Mesenchymal stem cell (in vitro differentiated cells and primary cell): ENCODE results near the gene LMBR1.

Source experiments
- DNase-seq: peaks from one replicate; pipeline ENCODE4 v3.0.0-alpha.2; 2013
- H2AFZ ChIP-seq: one replicate; pipeline ENCODE4 v1.6.1; 2013; ENCODE audit warnings: low read depth, mild to moderate bottlenecking, control low read depth, inconsistent platforms, low read length, moderate library complexity
- H2AK5ac ChIP-seq: 2 replicates; pipeline ENCODE4 v1.6.1; 2013; ENCODE audit warnings: low read length, moderate library complexity, mild to moderate bottlenecking, inconsistent platforms; ENCODE audit not compliant: severe bottlenecking
- H2BK120ac ChIP-seq: one replicate; pipeline ENCODE4 v1.6.1; 2013; ENCODE audit warnings: low read depth, mild to moderate bottlenecking, inconsistent platforms, low read length, moderate library complexity
- H2BK12ac ChIP-seq, 2 experiments: one replicate each; pipeline ENCODE4 v1.6.1; 2013; ENCODE audit warnings: inconsistent platforms in 2 of 2, low read length in 2 of 2, mild to moderate bottlenecking in 2 of 2, moderate library complexity in 2 of 2, control low read depth in 1 of 2
- H2BK15ac ChIP-seq: one replicate; pipeline ENCODE4 v1.6.1; 2013; ENCODE audit warnings: mild to moderate bottlenecking, low read depth, inconsistent platforms; ENCODE audit not compliant: poor library complexity, severe bottlenecking
- H2BK5ac ChIP-seq: 2 replicates; pipeline ENCODE4 v1.6.1; 2013; ENCODE audit warnings: low read depth, mild to moderate bottlenecking, low read length, control low read depth, inconsistent platforms; ENCODE audit not compliant: poor library complexity, severe bottlenecking
- H3K14ac ChIP-seq, 2 experiments: one replicate each; pipeline ENCODE4 v1.6.1; 2013; ENCODE audit warnings: inconsistent platforms in 2 of 2, low read length in 2 of 2, control low read depth in 1 of 2, mild to moderate bottlenecking in 1 of 2, moderate library complexity in 1 of 2
- H3K18ac ChIP-seq, 2 experiments: one replicate each; pipeline ENCODE4 v1.6.1; 2013; ENCODE audit warnings: inconsistent platforms in 2 of 2, low read length in 2 of 2, control low read depth in 1 of 2, low read depth in 1 of 2, mild to moderate bottlenecking in 1 of 2
- H3K23ac ChIP-seq, 2 experiments: one replicate each; pipeline ENCODE4 v1.6.1; 2013; ENCODE audit warnings: inconsistent platforms in 2 of 2, low read length in 2 of 2, mild to moderate bottlenecking in 2 of 2, moderate library complexity in 2 of 2, control low read depth in 1 of 2
- H3K27ac ChIP-seq: 2 replicates; pipeline ENCODE4 v1.5.1; 2013; ENCODE audit warnings: mild to moderate bottlenecking, moderate library complexity, low read length, control low read depth, inconsistent platforms; ENCODE audit not compliant: poor library complexity, severe bottlenecking
- H3K27me3 ChIP-seq, 2 experiments: 2 replicates each; pipeline versions ENCODE4 v1.6.1 to v1.7.0; 2013; ENCODE audit warnings: low read length in 2 of 2, mild to moderate bottlenecking in 2 of 2, moderate library complexity in 2 of 2, control low read depth in 1 of 2, inconsistent platforms in 1 of 2; ENCODE audit not compliant: control insufficient read depth in 1 of 2, insufficient read depth in 1 of 2
- H3K36me3 ChIP-seq, 2 experiments: 2 replicates each; pipeline versions ENCODE4 v1.6.1 to v1.7.0; 2013; ENCODE audit warnings: low read length in 2 of 2, control low read depth in 1 of 2, inconsistent platforms in 1 of 2, low read depth in 1 of 2, mild to moderate bottlenecking in 1 of 2; ENCODE audit not compliant: insufficient read depth in 2 of 2, control insufficient read depth in 1 of 2
- H3K4ac ChIP-seq, 2 experiments: one replicate each; pipeline ENCODE4 v1.6.1; 2013; ENCODE audit warnings: inconsistent platforms in 2 of 2, low read length in 2 of 2, mild to moderate bottlenecking in 2 of 2, moderate library complexity in 2 of 2, control low read depth in 1 of 2, low read depth in 1 of 2
- H3K4me1 ChIP-seq: 2 replicates; pipeline ENCODE4 v1.6.1; 2013; ENCODE audit warnings: low read depth, low read length, control low read depth; ENCODE audit not compliant: control insufficient read depth, insufficient read depth
- H3K4me2 ChIP-seq: 2 replicates; pipeline ENCODE4 v1.6.1; 2013; ENCODE audit warnings: low read length, mild to moderate bottlenecking, inconsistent platforms; ENCODE audit not compliant: poor library complexity, severe bottlenecking
- H3K4me3 ChIP-seq, 2 experiments: 2 replicates each; pipeline versions ENCODE4 v1.5.1 to v1.7.0; 2013; ENCODE audit warnings: low read length in 2 of 2, mild to moderate bottlenecking in 2 of 2, control low read depth in 1 of 2, low read depth in 1 of 2; ENCODE audit not compliant: insufficient read depth in 1 of 2
- H3K79me1 ChIP-seq: replicated peaks from 2 replicates; pipeline ENCODE4 v1.6.1; 2013; ENCODE audit warnings: mild to moderate bottlenecking, control low read depth, low read length, inconsistent platforms; ENCODE audit not compliant: poor library complexity, severe bottlenecking
- H3K9ac ChIP-seq: 2 replicates; pipeline ENCODE4 v1.7.0; 2013; ENCODE audit warnings: mild to moderate bottlenecking, low read length, moderate library complexity
- H3K9me3 ChIP-seq: 2 replicates; pipeline ENCODE4 v1.7.0; 2013; ENCODE audit warnings: mild to moderate bottlenecking, low read length; ENCODE audit not compliant: control insufficient read depth
- H4K8ac ChIP-seq: one replicate; pipeline ENCODE4 v1.6.1; 2013; ENCODE audit warnings: inconsistent platforms, mild to moderate bottlenecking, low read length, moderate library complexity
- H4K91ac ChIP-seq: one replicate; pipeline ENCODE4 v1.6.1; 2013; ENCODE audit warnings: mild to moderate bottlenecking, low read length, inconsistent platforms
- WGBS: methylation state at CpG from one replicate; pipeline ENCODE4 v1.1.7; 2013; ENCODE audit warnings: mixed read lengths; 5-methylcytosine and 5-hydroxymethylcytosine counted together

Gene LMBR1

DNA sequence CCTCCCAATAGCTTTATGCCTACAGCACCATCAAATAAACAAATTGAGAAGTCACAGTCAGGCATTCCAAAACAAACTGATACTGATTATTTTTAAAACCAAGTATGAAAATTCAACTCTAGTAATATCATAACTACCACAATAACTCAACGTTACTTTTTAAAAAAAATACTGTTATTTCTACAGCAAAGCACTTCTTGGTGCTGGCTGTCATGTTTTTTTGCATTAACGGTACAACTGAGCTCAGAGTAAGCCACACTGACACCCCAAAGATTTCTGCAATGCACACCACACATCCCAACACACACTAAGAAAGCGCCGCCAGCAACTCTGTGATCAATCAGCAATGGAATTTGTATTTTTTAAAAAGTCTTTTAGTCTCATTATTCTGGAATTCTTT, 138.8 kb downstream of the LMBR1 start:
- H2BK15ac ChIP-seq: no peak overlapping the region
- H2AFZ ChIP-seq: no peak overlapping the region
- H2AK5ac ChIP-seq: no peak overlapping the region
- H3K9ac ChIP-seq: no peak overlapping the region
- H3K4me1 ChIP-seq: peaks cover 8% of the 10 kb centered on the region
- H2BK120ac ChIP-seq: no peak overlapping the region
- no peak overlapping the region for H3K4me3 ChIP-seq
- no peak overlapping the region for H2BK12ac ChIP-seq
- H3K23ac ChIP-seq: no peak overlapping the region
- H3K9me3 ChIP-seq: no peaks in the 10 kb centered on the region
- H3K4me2 ChIP-seq: no peak overlapping the region
- no peaks in the 10 kb centered on the region for H3K27me3 ChIP-seq
- peaks cover 2 to 9% of the 10 kb centered on the region in 2 experiments for H3K36me3 ChIP-seq
- H4K91ac ChIP-seq: no peak overlapping the region
- H3K18ac ChIP-seq: no peak overlapping the region
- H3K4ac ChIP-seq: no peak overlapping the region
- peaks cover 5% of the 10 kb centered on the region for H3K79me1 ChIP-seq
- H3K27ac ChIP-seq: no peak overlapping the region
- H3K14ac ChIP-seq: no peak overlapping the region
- DNase-seq: no peak
- H2BK5ac ChIP-seq: no peak overlapping the region
- 92% methylated on average over 2 of the region's 4 CpGs for WGBS
- no peak overlapping the region for H4K8ac ChIP-seq

DNA sequence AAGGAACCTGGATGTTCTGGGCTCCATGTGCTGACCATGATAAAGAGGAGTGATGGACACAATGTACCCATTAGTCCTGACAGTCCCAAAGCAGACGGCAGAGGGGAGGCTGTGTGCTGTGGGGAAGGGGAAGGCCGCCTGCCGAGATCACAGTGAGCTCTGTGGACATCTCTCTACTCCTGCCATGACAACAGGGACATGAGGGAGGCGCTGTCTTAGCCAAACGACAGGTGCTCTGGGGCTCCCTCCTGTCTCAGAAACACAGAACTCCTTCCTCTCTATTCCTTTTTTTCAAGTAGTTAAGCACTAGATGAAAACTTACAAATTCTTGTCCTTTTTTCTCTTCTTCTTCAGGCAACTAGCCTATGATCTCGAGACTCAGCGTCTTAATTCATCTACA, 139.4 kb downstream of the LMBR1 start:
- peak overlapping the region in 1 of 2 experiments; percentile 2 for H3K14ac ChIP-seq
- H3K23ac ChIP-seq: no peak overlapping the region
- no peak overlapping the region for H3K4ac ChIP-seq
- peak overlapping the region; percentile 27 to 61 for H2BK12ac ChIP-seq
- no peak overlapping the region for H3K4me3 ChIP-seq
- H3K18ac ChIP-seq: no peak overlapping the region
- no peaks in the 10 kb centered on the region for H3K27me3 ChIP-seq
- no peak overlapping the region for H3K27ac ChIP-seq
- WGBS: 86% methylated on average over 5 of the region's 7 CpGs
- H4K8ac ChIP-seq: no peak overlapping the region
- peaks cover 2 to 8% of the 10 kb centered on the region in 2 experiments for H3K36me3 ChIP-seq
- H2BK5ac ChIP-seq: no peak overlapping the region
- H3K79me1 ChIP-seq: peaks cover 5% of the 10 kb centered on the region
- peak overlapping the region; percentile 56 for H4K91ac ChIP-seq
- no peak overlapping the region for H3K9ac ChIP-seq
- no peak overlapping the region for H2BK15ac ChIP-seq
- peaks cover 8% of the 10 kb centered on the region for H3K4me1 ChIP-seq
- H3K4me2 ChIP-seq: no peak overlapping the region
- H2AFZ ChIP-seq: no peak overlapping the region
- DNase-seq: no peak
- H3K9me3 ChIP-seq: no peaks in the 10 kb centered on the region
- H2AK5ac ChIP-seq: peak overlapping the region; percentile 69
- H2BK120ac ChIP-seq: no peak overlapping the region

DNA sequence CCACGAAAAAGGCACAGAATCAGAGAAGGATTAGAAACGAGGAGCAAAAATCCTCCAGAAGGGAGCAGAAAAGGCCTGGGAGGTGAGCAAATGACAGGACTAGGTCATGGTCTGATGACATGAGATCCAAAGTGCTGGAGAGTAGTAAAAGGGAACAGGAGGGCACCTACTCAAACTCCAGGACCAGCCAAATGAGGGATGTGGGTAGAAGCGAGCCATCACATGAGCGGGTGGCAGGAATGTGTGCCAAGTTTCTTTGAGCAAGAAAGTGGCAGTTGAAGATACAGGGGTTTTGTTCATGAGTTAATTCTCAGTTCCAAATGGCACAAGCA, 139.8 kb downstream of the LMBR1 start:
- Histone ChIP-seq H2BK120ac (peak overlapping the region; percentile 11), H3K27ac (no peak overlapping the region), H3K14ac (no peak overlapping the region), H3K4me2 (no peak overlapping the region), H4K91ac (peak overlapping the region; percentile 31), H2AFZ (no peak overlapping the region), H3K23ac (no peak overlapping the region), H3K36me3 (peaks cover 0 to 8% of the 10 kb centered on the region in 2 experiments), H3K4me1 (peaks cover 8% of the 10 kb centered on the region), H2BK15ac (no peak overlapping the region), H4K8ac (peak overlapping the region; percentile 61), H3K18ac (peak overlapping the region; percentile 24 to 90), H2AK5ac (peak overlapping the region; percentile 69), H3K4ac (peak overlapping the region in 1 of 2 experiments; percentile 52), H2BK5ac (no peak overlapping the region), H2BK12ac (peak overlapping the region; percentile 61 to 90), H3K27me3 (no peaks in the 10 kb centered on the region), H3K9me3 (no peaks in the 10 kb centered on the region), H3K79me1 (peaks cover 5% of the 10 kb centered on the region), H3K9ac (no peak overlapping the region), H3K4me3 (no peak overlapping the region)
- 96% methylated on average over 4 of the region's 4 CpGs for WGBS
- no peak for DNase-seq

DNA sequence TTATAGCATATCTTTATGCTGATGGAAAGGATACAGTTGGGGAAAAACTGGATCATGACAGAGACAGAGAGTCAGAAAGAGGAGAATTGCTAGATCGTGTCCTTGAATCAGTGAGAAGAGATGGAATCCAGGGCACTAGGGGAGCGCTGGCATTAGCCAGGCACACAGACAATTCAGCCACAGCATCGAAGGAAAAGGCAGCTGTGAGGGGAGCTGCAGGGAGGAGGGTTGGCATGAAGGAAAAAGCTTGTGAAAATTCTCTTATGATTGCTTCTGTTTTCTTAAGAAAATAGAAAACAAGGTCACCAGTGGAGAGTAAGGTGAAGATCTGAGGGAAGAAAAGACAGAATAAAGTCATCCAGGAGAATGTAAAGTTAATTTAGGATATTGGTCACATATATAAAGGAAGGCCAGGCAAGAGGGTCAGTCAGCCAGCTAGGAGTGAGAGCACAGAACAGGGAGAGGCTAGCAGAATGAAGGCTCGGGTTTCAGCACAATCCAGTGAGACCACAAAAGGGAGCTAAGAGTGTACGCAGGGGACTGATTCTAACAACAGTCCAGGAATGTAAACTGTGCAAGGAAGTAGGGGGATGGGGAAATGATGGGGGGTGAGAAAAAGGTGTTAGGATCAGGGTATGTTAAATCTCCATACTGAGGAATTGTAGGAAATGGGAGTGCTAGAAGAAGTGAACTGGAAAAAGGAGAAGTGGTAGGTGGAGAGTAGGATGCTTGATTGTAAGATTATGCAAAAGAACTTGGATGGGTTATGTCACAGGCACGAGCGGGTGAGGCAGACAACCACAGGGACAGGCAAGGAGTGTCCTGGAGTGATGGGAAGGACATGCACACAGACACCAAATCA, 140.4 kb downstream of the LMBR1 start:
- 62% methylated on average over 7 of the region's 7 CpGs for WGBS

More for the DNA sequence above, 140.4 kb downstream of the LMBR1 start:
- peak overlapping the region; percentile 61 for H4K8ac ChIP-seq
- peak; percentile 68 for DNase-seq
- peaks cover 8% of the 10 kb centered on the region for H3K4me1 ChIP-seq
- H2BK12ac ChIP-seq: peak overlapping the region; percentile 61 to 90
- H3K27me3 ChIP-seq: no peaks in the 10 kb centered on the region
- no peak overlapping the region for H3K9ac ChIP-seq
- peak overlapping the region; percentile 15 for H3K27ac ChIP-seq
- peak overlapping the region in 1 of 2 experiments; percentile 6 for H3K4ac ChIP-seq
- H2BK15ac ChIP-seq: no peak overlapping the region
- H3K4me3 ChIP-seq: no peak overlapping the region
- no peak overlapping the region for H4K91ac ChIP-seq
- H3K79me1 ChIP-seq: peaks cover 5% of the 10 kb centered on the region
- peak overlapping the region in 1 of 2 experiments; percentile 71 for H3K14ac ChIP-seq
- H3K4me2 ChIP-seq: no peak overlapping the region
- H2BK5ac ChIP-seq: no peak overlapping the region
- peaks cover 0 to 8% of the 10 kb centered on the region in 2 experiments for H3K36me3 ChIP-seq
- peak overlapping the region; percentile 11 for H2BK120ac ChIP-seq
- peak overlapping the region; percentile 69 for H2AK5ac ChIP-seq
- H3K9me3 ChIP-seq: no peaks in the 10 kb centered on the region
- H2AFZ ChIP-seq: no peak overlapping the region
- H3K18ac ChIP-seq: peak overlapping the region; percentile 24 to 90
- no peak overlapping the region for H3K23ac ChIP-seq
